HG02759 (cell line): ENCODE results near the gene CALD1.

Source experiments
- ATAC-seq: cut with Tn5 transposase; IDR thresholded peaks from one replicate; pipeline ENCODE4 v1.9.1; 2021; ENCODE audit warnings: mild to moderate bottlenecking, moderate library complexity; ENCODE audit not compliant: unreplicated experiment

The CALD1 gene

GRCh38 chr7:134856091-134856490 lies 76.7 kb downstream of the CALD1 start:
- ATAC-seq, result no peak

GRCh38 chr7:134856691-134857090 lies 77.3 kb downstream of the CALD1 start:
- ATAC-seq, result no peak

DNA sequence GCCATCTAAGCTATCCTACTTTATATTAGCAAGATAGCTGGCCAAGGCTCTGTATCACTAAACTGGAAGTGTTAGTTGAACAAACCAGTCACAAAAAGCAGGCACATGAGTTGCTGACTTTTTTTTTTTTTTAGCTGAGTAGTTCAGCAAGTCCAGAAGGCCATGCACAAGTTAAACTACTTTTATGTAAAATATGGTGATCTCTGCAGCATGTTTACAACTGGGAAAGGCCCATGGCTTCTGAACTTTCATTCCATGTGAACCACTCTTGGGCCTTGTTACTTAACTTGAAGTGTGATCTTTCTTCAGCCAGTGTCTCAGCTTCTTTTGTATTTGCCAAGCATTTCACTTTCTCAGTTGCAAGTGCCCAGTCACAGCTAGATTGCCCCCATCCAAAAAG lies 78.5 kb downstream of the CALD1 start:
- ATAC-seq, result no peak

- no peak for ATAC-seq
These were observed 80.3 kb downstream of the CALD1 start for GRCh38 chr7:134859783-134860182.

GRCh38 chr7:134865001-134865845 lies 85.8 kb downstream of the CALD1 start:
- ATAC-seq, result peak; percentile 66

DNA sequence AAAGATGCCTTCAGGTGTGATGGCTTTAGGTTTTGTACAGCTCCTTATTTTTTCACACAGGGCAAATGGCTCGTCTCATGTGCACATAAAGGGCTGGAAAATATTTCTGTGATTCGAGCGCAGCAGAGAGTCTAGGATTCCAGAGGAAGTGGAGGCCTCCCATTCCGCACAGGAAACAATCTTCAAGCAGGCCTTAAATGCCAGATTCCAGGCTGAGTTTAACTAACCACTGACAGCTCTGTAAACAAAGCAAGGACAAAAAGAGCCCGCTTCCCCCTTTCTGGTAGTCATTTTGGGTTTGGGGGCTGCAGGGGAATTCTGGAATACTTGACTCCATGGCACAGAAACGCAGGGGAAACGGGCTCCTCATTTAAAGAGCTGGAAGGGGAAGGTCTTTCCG lies 87.2 kb downstream of the CALD1 start:
- no peak for ATAC-seq

- ATAC-seq, result no peak
These were observed 90.7 kb downstream of the CALD1 start for GRCh38 chr7:134870156-134870555.

GRCh38 chr7:134870781-134871180 lies 91.3 kb downstream of the CALD1 start:
- ATAC-seq, result no peak

DNA sequence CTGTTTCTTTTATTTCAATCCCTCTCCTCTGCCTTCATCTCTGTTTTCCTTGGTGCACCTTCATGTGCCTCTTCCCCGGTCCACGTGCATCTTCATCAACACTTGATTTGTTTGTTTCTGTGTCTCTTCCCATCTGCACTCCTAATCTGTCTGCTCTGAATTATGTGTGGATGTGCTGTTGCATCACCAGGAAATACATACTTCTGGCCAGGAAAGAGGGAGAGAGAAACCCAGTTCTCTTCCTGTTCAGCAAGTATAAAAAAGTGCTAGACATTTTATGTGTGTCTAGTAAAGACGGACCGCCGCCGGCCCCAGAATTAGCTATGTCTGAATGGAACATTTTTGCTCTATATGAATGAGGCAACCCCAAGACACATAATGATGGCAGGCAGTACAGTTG lies 93.8 kb downstream of the CALD1 start:
- no peak for ATAC-seq

DNA sequence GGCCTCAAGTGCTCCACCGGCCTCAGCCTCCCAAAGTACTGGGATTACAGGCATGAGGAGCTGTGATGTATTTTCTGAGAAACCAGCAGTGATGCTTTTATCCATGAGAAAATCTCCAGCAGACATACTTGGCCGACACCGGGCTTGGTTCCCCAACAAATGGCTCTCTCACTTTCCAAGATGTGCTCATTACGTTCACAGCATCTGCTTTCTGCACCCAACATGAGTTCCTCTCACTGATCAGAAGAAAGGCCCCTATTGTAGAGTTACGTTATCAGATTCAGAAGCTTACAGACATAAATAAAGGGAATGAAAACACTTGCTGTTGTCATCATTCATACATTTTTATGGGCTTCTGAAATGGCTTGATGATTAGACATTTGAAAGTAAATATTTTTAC lies 95.0 kb downstream of the CALD1 start:
- no peak for ATAC-seq

DNA sequence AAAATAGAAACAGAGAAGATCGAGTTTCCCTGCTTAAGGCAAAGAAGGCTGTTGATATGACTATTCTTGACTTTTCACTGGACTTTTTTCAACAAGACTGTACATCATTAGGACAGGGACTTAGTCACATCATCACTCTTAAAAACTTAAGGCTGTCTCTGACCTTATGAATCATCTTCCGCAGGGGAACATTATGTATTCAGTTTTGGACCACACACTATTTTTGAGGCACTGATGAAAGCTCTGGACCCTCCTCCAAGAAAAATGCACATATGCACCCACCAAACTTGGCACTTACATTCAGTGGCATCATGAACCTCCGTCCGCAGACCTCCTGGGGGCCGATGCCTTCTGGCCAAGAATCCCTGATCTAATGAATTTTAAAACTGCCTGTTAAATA lies 96.4 kb downstream of the CALD1 start:
- ATAC-seq, result no peak

DNA sequence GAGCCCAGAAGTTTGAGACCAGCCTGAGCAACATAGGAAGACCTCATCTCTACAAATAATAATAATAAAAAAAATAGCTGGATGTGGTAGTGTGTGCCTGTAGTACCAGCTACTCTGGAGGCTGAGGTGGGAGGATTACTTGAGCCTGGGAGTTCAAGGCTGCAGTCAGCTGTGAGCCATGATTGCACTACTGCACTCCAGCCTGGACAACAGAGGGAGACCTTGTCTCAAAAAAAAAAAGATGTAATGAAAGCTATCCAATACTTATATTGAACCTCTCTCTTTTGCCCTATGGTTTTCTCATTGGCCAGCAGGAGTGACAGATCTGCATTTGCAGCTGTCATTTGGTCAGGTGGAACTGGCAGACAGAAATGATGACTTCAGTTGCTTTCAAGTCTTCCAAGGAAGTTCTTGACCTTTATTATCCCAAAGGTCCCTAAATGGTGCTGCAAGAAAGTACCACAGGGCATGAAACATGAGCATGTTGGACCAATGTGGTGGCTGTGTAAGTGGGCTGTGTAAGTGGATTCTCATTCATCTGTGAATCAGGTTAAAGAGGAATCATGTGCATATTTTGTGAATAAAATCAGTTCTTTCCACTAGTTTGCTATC lies 99.4 kb downstream of the CALD1 start:
- ATAC-seq, result no peak

- ATAC-seq, result no peak
These were observed 100.5 kb downstream of the CALD1 start for GRCh38 chr7:134879815-134880475.

DNA sequence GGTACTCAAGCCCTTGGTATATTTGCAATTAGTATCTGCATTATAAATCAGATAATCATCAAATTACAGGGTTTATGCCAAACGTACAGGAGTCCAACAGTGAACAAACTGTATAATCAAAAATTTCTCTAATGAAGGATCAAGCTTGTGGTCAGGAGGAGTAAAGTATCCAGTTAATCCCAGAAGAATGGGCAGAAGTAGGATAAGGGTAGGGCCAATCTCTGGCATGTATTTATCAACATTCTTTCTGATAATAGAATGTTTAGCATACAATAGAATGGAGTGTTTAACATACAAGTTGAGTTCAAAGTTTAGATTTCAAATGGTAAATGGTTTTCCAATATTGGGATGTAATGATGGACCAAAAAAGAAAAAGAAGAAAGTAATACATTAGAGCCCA lies 103.0 kb downstream of the CALD1 start:
- ATAC-seq, result no peak

DNA sequence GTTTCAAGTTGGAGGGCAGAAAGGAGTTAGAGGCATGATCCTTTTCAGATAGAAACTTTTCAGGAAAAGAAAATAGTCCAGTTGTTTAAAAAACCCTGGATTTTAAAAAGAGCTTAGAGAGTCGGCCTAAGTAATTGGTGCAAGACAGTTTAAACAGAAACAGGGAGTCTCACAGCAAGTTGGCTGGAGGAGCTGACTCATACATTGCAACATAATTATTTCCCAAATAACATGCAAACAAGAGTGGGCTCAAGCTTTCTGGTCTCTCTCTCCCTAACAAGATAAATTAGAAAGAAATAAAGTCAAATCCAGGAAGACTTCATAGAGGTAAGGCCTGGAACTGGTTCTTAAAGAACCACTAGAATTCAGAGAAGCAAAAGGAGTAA lies 106.5 kb downstream of the CALD1 start:
- no peak for ATAC-seq

GRCh38 chr7:134886353-134887057 lies 107.1 kb downstream of the CALD1 start:
- no peak for ATAC-seq

- no peak for ATAC-seq
These were observed 108.1 kb downstream of the CALD1 start for GRCh38 chr7:134887523-134887922.

DNA sequence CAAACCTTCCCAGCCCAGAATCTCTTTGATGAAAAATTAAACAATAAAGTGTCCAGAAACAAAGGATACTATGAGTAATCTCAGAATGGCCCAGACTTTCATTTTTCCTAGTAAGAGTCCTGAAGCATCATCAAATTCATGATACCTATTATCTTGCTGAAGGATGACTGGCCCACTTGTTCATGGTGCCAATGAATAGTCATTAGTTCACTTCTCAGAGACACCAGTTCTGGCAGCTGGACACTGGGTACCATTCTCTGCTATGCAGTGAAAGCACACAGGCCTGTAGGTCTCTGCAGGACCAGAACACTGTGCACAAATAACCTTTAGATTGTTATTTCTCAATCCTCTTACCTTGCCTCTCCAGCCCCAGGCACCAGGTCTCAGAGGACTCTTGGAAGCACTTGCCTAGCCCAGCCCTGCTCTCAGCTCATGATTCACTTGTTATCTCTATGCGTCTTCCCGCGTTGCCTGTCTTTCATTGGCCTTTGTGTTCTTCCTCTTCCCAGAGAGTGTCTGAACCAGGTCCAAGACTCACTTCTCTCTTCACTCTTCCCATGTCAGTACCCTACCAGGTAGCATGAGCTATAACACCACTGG lies 108.8 kb downstream of the CALD1 start:
- ATAC-seq, result no peak

GRCh38 chr7:134890246-134891240 lies 111.1 kb downstream of the CALD1 start:
- no peak for ATAC-seq

DNA sequence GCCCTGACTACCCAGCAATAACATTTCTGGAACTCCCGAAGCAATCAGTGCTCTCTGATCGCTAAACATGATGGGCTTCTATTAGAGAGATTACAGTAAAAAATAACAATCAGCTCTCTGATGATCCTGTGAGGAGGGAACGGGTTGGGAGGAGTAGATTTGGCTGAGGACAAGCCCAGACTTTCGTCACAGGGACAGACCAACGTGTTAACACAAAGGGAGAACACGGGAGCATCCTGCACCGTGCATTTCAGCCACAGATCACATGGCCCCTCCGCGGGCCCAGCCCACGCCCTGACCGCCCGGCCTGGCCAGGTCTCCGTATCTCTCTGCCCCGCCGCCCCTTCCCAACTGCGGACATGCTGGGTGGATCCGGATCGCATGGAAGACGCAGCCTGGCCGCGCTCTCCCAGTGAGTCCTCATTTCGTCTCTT lies 111.8 kb downstream of the CALD1 start:
- ATAC-seq, result no peak
